Measurements from ENCODE around the gene THEM5.

- TF ChIP-seq CTCF (IDR thresholded peaks at IDR 0.05; ENCODE audit: borderline replicate concordance, extremely low read depth, low read length, poor library complexity, severe bottlenecking) (no peak), EZH2 (IDR thresholded peaks at IDR 0.05; ENCODE audit: borderline replicate concordance, low read depth, low read length, severe bottlenecking) (no peak)
Measured at GRCh38 chr1:151860504-151861187, 7.1 kb upstream of the THEM5 start.
